GM18508 (cell line): ENCODE results near the gene PCDHB9.
"Not testable (repeated sequence)": the region's sequence is repeated elsewhere in the genome, so short reads cannot be mapped to it uniquely, and the experiment has no call there.

Source experiments
- ATAC-seq: cut with Tn5 transposase; IDR thresholded peaks from one replicate; pipeline ENCODE4 v1.9.1; 2021; ENCODE audit warnings: moderate number of reproducible peaks; ENCODE audit not compliant: insufficient read depth, unreplicated experiment

The PCDHB9 gene

DNA sequence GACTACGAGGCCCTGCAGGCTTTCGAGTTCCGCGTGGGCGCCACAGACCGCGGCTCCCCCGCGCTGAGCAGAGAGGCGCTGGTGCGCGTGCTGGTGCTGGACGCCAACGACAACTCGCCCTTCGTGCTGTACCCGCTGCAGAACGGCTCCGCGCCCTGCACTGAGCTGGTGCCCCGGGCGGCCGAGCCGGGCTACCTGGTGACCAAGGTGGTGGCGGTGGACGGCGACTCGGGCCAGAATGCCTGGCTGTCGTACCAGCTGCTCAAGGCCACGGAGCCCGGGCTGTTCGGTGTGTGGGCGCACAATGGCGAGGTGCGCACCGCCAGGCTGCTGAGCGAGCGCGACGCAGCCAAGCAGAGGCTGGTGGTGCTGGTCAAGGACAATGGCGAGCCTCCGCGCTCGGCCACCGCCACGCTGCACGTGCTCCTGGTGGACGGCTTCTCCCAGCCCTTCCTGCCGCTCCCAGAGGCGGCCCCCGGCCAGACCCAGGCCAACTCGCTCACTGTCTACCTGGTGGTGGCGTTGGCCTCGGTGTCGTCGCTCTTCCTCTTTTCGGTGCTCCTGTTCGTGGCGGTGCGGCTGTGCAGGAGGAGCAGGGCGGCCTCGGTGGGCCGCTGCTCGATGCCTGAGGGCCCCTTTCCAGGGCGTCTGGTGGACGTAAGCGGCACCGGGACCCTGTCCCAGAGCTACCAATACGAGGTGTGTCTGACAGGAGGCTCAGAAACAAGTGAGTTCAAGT lies 2.7 kb upstream of the PCDHB9 start:
- ATAC-seq = not testable (repeated sequence)

DNA sequence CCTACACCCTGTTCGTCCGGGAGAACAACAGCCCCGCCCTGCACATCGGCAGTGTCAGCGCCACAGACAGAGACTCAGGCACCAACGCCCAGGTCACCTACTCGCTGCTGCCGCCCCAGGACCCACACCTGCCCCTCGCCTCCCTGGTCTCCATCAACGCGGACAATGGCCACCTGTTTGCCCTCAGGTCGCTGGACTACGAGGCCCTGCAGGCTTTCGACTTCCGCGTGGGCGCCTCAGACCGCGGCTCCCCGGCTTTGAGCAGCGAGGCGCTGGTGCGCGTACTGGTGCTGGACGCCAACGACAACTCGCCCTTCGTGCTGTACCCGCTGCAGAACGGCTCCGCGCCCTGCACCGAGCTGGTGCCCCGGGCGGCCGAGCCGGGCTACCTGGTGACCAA lies 1.7 kb downstream of the PCDHB9 start:
- not testable (repeated sequence) for ATAC-seq

DNA sequence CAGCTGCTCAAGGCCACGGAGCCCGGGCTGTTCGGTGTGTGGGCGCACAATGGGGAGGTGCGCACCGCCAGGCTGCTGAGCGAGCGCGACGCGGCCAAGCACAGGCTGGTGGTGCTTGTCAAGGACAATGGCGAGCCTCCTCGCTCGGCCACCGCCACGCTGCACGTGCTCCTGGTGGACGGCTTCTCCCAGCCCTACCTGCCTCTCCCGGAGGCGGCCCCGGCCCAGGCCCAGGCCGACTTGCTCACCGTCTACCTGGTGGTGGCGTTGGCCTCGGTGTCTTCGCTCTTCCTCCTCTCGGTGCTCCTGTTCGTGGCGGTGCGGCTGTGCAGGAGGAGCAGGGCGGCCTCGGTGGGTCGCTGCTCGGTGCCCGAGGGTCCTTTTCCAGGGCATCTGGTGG lies 2.2 kb downstream of the PCDHB9 start:
- not testable (repeated sequence) for ATAC-seq

DNA sequence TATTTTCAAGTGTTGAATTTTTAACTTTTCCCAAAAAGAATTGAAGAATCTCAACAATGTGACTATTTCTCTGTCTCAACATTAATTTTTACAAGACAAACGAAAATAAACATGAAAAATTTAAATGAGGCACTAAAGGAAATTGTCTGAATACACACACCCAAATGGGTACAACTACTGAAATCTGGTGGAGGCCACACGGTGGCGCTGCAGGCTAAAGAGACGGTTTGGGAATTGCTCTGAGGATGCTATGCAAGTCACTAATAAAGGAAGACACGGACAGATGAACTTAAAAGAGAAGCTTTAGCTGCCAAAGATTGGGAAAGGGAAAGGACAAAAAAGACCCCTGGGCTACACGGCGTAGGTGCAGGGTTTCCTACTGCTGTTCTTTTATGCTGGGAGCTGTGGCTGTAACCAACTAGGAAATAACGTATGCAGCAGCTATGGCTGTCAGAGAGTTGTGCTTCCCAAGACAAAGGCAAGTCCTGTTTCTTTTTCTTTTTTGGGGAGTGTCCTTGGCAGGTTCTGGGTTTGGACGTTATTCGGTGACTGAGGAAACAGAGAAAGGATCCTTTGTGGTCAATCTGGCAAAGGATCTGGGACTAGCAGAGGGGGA lies 5.3 kb downstream of the PCDHB9 start, which contains the start of gene PCDHB10:
Gene PCDHB10, plus strand, starts transcription at position 244 of the 616 bp plus-strand sequence. Its CDS starts 200 bp downstream, at position 444.
- ATAC-seq = no peak

DNA sequence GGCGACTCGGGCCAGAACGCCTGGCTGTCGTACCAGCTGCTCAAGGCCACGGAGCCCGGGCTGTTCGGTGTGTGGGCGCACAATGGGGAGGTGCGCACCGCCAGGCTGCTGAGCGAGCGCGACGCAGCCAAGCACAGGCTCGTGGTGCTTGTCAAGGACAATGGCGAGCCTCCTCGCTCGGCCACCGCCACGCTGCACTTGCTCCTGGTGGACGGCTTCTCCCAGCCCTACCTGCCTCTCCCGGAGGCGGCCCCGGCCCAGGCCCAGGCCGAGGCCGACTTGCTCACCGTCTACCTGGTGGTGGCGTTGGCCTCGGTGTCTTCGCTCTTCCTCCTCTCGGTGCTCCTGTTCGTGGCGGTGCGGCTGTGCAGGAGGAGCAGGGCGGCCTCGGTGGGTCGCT lies 7.4 kb downstream of the PCDHB9 start:
- ATAC-seq = not testable (repeated sequence)

DNA sequence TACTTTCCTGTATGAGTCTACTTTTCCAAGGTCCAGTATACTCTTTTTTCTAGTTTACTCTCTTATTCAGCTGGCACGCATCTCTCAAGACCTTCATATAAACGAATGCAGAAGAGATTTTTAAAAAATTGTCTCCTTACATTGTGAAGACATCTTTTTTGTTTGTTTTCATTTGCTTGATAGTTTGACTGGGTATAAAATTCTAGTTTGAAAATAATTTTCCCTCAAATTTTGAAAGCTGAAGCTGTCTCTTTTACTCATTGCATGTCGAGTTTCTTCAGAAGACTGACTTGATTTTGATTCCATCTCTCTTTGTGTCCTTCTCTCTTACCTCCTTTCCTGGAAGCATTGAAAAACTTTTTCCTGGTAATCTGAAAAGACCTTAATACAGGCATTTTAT lies 9.4 kb downstream of the PCDHB9 start:
- no peak for ATAC-seq

DNA sequence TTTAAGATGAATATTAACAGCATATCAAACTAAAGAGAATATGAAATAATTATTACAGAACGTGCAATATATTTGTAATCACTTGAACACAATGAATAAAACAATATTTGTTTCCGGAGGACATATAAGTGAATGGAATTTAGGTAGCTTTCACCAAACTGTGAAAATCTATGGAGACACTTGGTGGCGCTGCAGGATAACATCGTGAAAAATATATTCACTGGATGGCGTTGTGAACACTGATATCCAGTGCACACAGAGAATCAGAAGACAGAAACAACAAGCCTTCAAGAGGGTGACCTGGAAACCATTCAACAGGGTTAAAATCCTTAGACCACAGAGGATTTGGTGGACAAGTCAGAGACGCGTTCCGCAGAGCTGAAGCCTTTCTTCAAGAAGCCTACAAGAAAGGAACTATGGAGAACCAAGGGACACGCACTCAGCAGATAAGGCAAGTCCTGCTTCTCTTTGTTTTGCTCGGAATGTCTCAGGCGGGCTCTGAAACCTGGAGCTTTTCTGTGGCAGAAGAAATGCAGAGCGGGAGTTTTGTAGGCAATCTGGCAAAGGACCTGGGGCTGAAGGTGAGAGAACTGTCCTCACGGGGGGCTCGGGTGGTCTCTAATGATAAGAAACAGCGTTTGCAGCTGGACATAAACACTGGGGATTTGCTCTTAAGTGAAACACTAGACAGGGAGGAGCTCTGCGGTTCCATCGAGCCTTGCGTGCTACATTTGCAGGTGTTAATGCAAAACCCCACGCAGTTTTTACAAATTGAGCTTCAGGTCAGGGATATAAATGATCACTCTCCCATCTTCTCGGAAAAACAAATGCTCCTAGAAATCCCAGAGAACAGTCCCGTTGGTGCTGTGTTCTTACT lies 12.6 kb downstream of the PCDHB9 start, which contains the start of gene PCDHB11:
Gene PCDHB11, plus strand, starts transcription at position 269 of the 877 bp plus-strand sequence. Its CDS starts 148 bp downstream, at position 417.
- ATAC-seq = no peak

DNA sequence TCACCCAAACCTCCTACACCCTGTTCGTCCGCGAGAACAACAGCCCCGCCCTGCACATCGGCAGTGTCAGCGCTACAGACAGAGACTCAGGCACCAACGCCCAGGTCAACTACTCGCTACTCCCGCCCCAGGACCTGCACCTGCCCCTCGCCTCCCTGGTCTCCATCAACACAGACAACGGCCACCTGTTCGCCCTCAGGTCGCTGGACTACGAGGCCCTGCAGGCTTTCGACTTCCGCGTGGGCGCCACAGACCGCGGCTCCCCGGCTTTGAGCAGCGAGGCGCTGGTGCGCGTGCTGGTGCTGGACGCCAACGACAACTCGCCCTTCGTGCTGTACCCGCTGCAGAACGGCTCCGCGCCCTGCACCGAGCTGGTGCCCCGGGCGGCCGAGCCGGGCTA lies 14.2 kb downstream of the PCDHB9 start:
- ATAC-seq = not testable (repeated sequence)

DNA sequence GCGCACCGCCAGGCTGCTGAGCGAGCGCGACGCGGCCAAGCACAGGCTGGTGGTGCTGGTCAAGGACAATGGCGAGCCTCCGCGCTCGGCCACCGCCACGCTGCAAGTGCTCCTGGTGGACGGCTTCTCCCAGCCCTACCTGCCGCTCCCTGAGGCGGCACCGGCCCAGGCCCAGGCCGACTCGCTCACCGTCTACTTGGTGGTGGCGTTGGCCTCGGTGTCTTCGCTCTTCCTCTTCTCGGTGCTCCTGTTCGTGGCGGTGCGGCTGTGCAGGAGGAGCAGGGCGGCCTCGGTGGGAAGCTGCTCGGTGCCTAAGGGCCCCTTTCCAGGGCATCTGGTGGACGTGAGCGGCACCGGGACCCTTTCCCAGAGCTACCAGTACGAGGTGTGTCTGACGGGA lies 14.7 kb downstream of the PCDHB9 start:
- ATAC-seq = not testable (repeated sequence)

DNA sequence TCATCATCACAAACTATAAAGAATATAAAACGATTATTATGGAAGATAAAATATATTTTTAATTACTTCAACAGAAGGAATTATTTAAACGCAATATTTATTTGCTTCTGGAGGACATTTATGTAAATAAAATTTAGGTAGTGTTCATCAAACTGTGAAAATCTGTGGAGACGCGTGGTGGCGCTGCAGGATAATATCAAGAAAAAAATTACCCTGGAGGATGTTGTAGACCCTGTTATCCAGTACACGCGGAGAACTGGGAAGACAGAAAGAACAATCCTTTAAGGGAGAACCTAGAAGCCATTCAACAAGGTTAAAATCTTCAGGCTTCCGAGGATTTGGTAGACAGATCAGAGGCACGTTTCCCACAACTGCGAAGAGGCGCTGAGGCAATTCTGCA lies 21.5 kb downstream of the PCDHB9 start, which contains the start of gene PCDHB12:
Gene PCDHB12, plus strand, starts transcription at position 242 of the 400 bp plus-strand sequence. CDS start 189 bp downstream, outside the sequence.
- no peak for ATAC-seq

DNA sequence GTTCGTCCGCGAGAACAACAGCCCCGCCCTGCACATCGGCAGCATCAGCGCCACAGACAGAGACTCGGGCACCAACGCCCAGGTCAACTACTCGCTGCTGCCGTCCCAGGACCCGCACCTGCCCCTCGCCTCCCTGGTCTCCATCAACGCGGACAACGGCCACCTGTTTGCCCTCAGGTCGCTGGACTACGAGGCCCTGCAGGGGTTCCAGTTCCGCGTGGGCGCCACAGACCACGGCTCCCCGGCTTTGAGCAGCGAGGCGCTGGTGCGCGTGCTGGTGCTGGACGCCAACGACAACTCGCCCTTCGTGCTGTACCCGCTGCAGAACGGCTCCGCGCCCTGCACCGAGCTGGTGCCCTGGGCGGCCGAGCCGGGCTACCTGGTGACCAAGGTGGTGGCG lies 23.3 kb downstream of the PCDHB9 start:
- not testable (repeated sequence) for ATAC-seq

DNA sequence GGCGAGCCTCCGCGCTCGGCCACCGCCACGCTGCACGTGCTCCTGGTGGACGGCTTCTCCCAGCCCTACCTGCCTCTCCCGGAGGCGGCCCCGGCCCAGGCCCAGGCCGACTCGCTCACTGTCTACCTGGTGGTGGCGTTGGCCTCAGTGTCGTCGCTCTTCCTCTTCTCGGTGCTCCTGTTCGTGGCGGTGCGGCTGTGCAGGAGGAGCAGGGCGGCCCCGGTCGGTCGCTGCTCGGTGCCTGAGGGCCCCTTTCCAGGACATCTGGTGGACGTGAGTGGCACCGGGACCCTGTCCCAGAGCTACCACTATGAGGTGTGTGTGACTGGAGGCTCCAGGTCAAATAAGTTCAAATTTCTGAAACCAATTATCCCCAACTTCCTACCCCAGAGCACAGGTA lies 23.9 kb downstream of the PCDHB9 start:
- not testable (repeated sequence) for ATAC-seq

DNA sequence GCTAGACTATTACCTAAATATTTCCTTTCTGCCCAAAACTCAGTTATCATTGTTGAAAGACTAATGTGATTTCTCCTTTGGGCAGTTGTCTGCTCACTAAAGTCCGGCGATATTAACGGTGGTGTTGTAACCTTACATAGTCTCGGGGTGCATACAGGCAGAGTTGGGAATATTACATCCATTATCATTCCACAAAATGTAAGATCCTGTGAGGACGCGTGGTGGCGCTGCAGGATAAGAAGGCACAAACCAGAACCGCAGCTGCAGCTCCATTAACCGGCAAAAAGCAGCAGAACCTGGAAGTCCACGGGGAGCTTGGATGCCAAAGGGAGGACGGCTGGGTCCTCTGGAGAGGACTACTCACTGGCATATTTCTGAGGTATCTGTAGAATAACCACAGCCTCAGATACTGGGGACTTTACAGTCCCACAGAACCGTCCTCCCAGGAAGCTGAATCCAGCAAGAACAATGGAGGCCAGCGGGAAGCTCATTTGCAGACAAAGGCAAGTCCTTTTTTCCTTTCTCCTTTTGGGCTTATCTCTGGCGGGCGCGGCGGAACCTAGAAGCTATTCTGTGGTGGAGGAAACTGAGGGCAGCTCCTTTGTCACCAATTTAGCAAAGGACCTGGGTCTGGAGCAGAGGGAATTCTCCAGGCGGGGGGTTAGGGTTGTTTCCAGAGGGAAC lies 26.8 kb downstream of the PCDHB9 start, which contains the start of gene PCDHB13:
Gene PCDHB13, plus strand, starts transcription at position 264 of the 684 bp plus-strand sequence. Its CDS starts 205 bp downstream, at position 469.
- ATAC-seq = not testable (repeated sequence)

DNA sequence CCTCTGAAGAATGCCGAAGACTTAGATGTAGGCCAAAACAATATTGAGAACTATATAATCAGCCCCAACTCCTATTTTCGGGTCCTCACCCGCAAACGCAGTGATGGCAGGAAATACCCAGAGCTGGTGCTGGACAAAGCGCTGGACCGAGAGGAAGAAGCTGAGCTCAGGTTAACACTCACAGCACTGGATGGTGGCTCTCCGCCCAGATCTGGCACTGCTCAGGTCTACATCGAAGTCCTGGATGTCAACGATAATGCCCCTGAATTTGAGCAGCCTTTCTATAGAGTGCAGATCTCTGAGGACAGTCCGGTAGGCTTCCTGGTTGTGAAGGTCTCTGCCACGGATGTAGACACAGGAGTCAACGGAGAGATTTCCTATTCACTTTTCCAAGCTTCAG lies 27.6 kb downstream of the PCDHB9 start:
- ATAC-seq = not testable (repeated sequence)

DNA sequence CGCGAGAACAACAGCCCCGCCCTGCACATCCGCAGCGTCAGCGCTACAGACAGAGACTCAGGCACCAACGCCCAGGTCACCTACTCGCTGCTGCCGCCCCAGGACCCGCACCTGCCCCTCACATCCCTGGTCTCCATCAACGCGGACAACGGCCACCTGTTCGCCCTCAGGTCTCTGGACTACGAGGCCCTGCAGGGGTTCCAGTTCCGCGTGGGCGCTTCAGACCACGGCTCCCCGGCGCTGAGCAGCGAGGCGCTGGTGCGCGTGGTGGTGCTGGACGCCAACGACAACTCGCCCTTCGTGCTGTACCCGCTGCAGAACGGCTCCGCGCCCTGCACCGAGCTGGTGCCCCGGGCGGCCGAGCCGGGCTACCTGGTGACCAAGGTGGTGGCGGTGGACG lies 28.5 kb downstream of the PCDHB9 start:
- not testable (repeated sequence) for ATAC-seq

DNA sequence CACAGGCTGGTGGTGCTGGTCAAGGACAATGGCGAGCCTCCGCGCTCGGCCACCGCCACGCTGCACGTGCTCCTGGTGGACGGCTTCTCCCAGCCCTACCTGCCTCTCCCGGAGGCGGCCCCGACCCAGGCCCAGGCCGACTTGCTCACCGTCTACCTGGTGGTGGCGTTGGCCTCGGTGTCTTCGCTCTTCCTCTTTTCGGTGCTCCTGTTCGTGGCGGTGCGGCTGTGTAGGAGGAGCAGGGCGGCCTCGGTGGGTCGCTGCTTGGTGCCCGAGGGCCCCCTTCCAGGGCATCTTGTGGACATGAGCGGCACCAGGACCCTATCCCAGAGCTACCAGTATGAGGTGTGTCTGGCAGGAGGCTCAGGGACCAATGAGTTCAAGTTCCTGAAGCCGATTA lies 29.1 kb downstream of the PCDHB9 start:
- ATAC-seq = not testable (repeated sequence)

DNA sequence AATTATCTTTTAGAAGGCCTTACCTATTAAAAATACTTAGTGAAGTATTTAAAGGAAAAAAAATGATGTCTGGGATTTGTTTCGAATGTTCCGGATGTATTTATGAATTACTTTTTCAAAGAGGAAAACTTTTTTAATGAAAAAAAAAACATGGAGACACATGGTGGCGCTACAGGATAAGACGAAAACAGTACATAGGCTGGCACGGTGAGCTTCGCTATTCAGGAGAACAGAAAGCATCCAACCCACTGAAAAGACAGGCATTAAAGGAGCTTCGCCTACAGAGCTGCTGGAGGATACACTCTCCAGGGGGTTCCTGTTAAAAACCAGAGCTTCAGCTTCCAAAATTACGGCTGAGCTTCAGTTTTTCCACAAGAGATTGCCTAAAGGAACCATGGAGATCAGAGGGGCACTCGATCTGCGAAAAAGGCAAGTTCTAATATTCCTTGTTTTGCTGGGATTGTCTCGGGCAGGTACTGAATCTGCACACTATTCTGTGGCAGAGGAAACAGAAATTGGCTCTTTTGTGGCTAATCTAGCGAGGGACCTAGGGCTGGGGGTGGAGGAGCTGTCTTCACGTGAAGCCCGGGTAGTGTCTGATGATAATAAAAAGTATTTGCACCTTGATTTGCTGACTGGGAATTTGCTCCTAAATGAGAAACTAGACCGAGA lies 36.3 kb downstream of the PCDHB9 start, which contains the start of gene PCDHB14:
Gene PCDHB14, plus strand, starts transcription at position 232 of the 672 bp plus-strand sequence. Its CDS starts 163 bp downstream, at position 395.
- no peak for ATAC-seq

DNA sequence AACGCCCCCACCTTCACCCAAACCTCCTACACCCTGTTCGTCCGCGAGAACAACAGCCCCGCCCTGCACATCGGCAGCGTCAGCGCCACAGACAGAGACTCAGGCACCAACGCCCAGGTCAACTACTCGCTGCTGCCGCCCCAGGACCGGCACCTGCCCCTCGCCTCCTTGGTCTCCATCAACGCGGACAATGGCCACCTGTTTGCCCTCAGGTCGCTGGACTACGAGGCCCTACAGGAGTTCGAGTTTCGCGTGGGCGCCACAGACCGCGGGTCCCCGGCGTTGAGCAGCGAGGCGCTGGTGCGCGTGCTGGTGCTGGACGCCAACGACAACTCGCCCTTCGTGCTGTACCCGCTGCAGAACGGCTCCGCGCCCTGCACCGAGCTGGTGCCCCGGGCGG lies 37.9 kb downstream of the PCDHB9 start:
- not testable (repeated sequence) for ATAC-seq

DNA sequence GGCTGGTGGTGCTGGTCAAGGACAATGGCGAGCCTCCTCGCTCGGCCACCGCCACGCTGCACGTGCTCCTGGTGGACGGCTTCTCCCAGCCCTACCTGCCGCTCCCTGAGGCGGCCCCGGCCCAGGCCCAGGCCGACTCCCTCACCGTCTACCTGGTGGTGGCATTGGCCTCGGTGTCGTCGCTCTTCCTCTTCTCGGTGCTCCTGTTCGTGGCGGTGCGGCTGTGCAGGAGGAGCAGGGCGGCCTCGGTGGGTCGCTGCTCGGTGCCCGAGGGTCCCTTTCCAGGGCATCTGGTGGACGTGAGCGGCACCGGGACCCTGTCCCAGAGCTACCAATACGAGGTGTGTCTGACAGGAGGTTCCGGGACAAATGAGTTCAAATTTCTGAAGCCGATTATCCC lies 38.5 kb downstream of the PCDHB9 start:
- ATAC-seq = not testable (repeated sequence)
